Activated CD8-positive, alpha-beta memory T cell treated with anti-CD3 and anti-CD28 coated beads for 36 hours (primary cell): Measurements from ENCODE around the gene RFX1. TPM values are rescaled to one million over a fixed set of nuclear protein-coding genes. Genes with fewer than 3 reads are reported as not detected.

ENCODE experiments used
- CTCF ChIA-PET: fragments of 350-600 bp; sonication (Branson Sonifier 250); formaldehyde crosslinking; loops from one replicate; lab custom pipeline; 2021; ENCODE audit warnings: antibody characterized with exemption; lab: Charles Lee
- POLR2A ChIA-PET: fragments of 350-600 bp; sonication (Branson Sonifier 250); formaldehyde crosslinking; loops from one replicate; lab custom pipeline; 2021; ENCODE audit warnings: antibody characterized with exemption; lab: Charles Lee
- total RNA-seq, 2 experiments: library from RNA; stranded (reverse); gene quantifications; one replicate each; pipeline ENCODE4 v1.2.3, GENCODE V29; 2021

Gene RFX1
- total RNA-seq, 2 experiments from 2014 or later, result 11.8 to 12.5 TPM

DNA sequence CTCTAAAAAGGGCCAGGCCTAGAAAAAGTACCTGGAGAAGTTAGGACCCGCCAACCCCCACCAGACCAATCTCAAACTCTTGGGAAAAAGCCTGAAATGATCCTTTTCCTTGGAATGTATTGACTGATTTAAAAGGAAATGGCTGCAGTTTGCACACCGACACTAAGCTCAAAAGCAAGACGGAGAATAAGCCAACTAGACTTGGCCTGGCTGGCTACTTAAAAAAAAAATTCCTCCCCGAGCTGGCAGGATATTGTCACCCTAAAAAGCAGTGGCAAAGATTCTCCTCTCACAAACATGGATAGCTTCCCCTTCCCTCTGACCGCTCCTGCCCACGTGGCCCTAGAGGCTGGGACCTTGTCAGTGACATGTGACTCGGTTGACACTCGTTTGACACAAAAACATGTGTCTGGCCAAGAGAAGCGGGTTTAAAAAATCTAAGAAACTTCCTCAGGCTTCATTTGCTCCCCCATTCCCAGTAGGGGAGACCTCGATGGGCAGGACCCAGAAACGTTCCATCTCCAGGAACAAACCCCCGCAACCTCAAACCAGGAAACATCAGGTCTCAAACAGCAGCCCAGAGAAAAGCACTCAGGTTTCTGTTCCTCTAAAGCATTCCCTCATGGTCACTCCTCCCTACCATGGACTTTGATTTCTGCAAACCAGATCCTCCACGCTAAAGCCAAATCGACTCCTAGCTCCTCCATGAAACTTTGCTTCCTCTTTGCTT is 1.3 kb downstream of the RFX1 start:
- ChIA-PET POLR2A (interaction anchor here (0.7 to 3.8 kb wide), 5 partner anchors 17 to 52 kb away, joined by 3 to 19 read pairs (median 4); partner anchors contain the start of genes DCAF15 and IL27RA), CTCF (interaction anchor here (1.4 to 1.5 kb wide), 3 partner anchors 27 to 127 kb away, joined by 3 to 4 read pairs (median 3); partner anchors contain the start of gene IL27RA)

DNA sequence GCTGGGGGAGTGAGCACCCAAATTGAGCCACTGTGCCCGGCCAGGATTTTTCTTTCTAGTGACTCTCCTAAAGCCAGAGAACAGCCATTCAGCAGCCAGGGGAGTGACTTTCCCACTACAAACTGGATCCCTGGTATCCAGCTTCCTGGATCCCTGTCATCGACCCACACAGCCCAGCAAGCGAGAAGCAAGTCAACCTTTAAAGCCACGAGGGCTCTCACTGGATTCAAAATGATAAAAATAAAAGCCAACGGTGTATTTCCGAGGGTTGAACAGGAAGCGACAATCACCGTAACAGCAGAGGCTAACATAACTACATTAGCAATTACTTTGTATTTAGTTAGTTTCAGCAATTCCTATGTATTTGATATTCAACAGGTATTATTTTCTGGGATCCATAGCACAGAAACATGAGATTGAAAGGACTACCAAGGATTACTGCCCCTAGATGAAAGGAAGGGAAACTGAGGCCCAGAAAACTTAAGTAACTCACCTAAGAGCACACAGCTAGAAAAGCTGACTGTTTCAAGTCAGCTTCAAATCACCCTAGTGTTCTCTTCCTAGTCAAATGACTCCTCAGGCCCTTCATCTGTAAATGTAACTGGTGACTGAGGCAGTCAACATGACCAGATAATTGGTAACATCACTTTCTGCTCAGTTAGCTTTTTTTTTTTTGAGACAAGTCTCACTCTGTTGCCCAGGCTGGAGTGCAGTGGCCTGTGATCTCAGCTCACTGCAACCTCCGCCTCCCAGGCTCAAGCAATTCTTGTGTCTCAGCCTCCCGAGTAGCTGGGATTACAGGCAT is 2.7 kb downstream of the RFX1 start:
- CTCF ChIA-PET, result interaction anchor here (0.6 to 1.7 kb wide), 5 partner anchors 29 to 411 kb away, joined by 3 to 4 read pairs (median 3); partner anchors contain the start of gene IL27RA

GRCh38 chr19:14002571-14003250 is 3.4 kb downstream of the RFX1 start:
- POLR2A ChIA-PET, result interaction anchor here (0.6 to 1.5 kb wide), 4 partner anchors 12 to 50 kb away, joined by 3 to 9 read pairs (median 6); partner anchors contain the start of gene DCAF15
- CTCF ChIA-PET, result interaction anchor here (1.3 to 1.7 kb wide), 3 partner anchors 16 to 122 kb away, joined by 3 to 4 read pairs (median 3); no protein-coding TSS in a partner anchor

More for the DNA sequence above, 2.7 kb downstream of the RFX1 start:
- POLR2A ChIA-PET, result interaction anchor here (0.6 to 3.8 kb wide), 6 partner anchors 11 to 113 kb away, joined by 3 to 19 read pairs (median 6); partner anchors contain the start of gene DCAF15

- CTCF ChIA-PET, result interaction anchor here (1.3 kb wide), 1 partner anchor 13 kb away, joined by 5 read pairs; no protein-coding TSS in a partner anchor
Measured at GRCh38 chr19:14000691-14001375, 5.3 kb downstream of the RFX1 start.

GRCh38 chr19:13999085-13999484 is 7.0 kb downstream of the RFX1 start:
- POLR2A ChIA-PET, result interaction anchor here (1.0 kb wide), 1 partner anchor 14 kb away, joined by 4 read pairs; no protein-coding TSS in a partner anchor
- CTCF ChIA-PET, result interaction anchor here (0.5 to 1.2 kb wide), 5 partner anchors 14 to 211 kb away, joined by 3 to 4 read pairs (median 3); partner anchors contain the start of gene IL27RA

More at GRCh38 chr19:14000691-14001375, 5.3 kb downstream of the RFX1 start:
- POLR2A ChIA-PET, result no interaction called here

DNA sequence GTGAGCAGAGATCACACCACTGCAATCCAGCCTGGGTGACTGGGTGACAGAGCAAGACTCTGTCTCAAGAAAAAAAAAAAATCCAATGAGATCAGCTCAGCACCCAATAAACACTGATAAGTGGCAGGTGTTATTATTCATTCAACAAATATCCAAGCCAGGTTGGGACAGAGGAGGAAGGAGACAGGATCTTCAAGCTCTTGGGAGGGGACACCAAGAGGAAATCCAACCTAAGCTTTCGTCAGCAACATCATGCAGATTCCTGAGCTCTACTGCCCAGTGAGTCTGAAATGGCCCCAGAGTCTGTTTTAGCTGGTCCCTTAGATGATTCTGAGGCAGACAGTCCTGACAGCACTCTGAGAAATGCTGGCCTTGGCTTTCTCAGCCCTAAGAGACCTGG is 7.7 kb downstream of the RFX1 start:
- POLR2A ChIA-PET, result interaction anchor here (1.0 kb wide), 1 partner anchor 14 kb away, joined by 4 read pairs; no protein-coding TSS in a partner anchor
- CTCF ChIA-PET, result interaction anchor here (0.5 to 1.2 kb wide), 5 partner anchors 14 to 211 kb away, joined by 3 to 4 read pairs (median 3); partner anchors contain the start of genes IL27RA and MISP3

- ChIA-PET CTCF (interaction anchor here (1.2 kb wide), 1 partner anchor 75 kb away, joined by 3 read pairs; the partner anchor contains the start of gene MISP3), POLR2A (no interaction called here)
Measured at GRCh38 chr19:13997631-13997962, 8.5 kb downstream of the RFX1 start.

GRCh38 chr19:13996928-13997630 is 9.0 kb downstream of the RFX1 start:
- ChIA-PET CTCF (interaction anchor here (1.2 kb wide), 1 partner anchor 76 kb away, joined by 3 read pairs; the partner anchor contains the start of gene MISP3), POLR2A (interaction anchor here (0.7 kb wide), 1 partner anchor 12 kb away, joined by 8 read pairs; no protein-coding TSS in a partner anchor)

- CTCF ChIA-PET, result interaction anchor here (0.6 to 1.0 kb wide), 2 partner anchors 9 to 24 kb away, joined by 3 read pairs; no protein-coding TSS in a partner anchor
- POLR2A ChIA-PET, result interaction anchor here (0.6 to 0.7 kb wide), 2 partner anchors 11 to 826 kb away, joined by 4 to 8 read pairs; no protein-coding TSS in a partner anchor
Measured at GRCh38 chr19:13995878-13996765, 10.0 kb downstream of the RFX1 start.

- CTCF ChIA-PET, result interaction anchor here (0.6 to 1.0 kb wide), 4 partner anchors 8 to 95 kb away, joined by 3 to 6 read pairs (median 3); no protein-coding TSS in a partner anchor
- POLR2A ChIA-PET, result no interaction called here
Measured at GRCh38 chr19:13995017-13995728, 10.9 kb downstream of the RFX1 start.

GRCh38 chr19:13993590-13994300 is 12.4 kb downstream of the RFX1 start:
- CTCF ChIA-PET, result no interaction called here
- POLR2A ChIA-PET, result no interaction called here

GRCh38 chr19:13992025-13992424 is 14.1 kb downstream of the RFX1 start:
- CTCF ChIA-PET, result interaction anchor here (1.2 kb wide), 1 partner anchor 41 kb away, joined by 3 read pairs; no protein-coding TSS in a partner anchor
- POLR2A ChIA-PET, result no interaction called here

- ChIA-PET POLR2A (interaction anchor here (1.2 kb wide), 1 partner anchor 13 kb away, joined by 4 read pairs; no protein-coding TSS in a partner anchor), CTCF (no interaction called here)
Measured at GRCh38 chr19:13990085-13990484, 16.0 kb downstream of the RFX1 start.

DNA sequence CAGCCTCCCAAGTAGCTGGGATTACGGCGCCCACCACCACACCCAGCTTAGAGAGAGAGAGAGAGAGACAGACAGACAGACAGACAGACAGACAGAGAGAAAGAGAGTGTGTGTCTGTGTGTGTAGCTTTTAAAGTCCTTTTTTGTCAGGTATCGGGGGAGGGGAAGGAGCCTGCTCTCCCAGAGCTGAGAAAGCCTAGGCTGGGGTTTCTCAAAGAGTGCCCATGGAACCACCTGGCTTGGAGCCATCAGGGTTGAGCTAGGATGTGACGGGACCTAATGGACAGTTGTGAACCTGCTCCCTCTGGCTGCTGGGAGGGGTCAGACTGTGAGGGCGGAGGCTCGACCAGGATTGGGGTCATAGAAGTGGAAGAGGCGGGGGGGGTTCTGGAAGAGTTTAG is 16.6 kb downstream of the RFX1 start:
- CTCF ChIA-PET, result no interaction called here

More for the DNA sequence above, 16.6 kb downstream of the RFX1 start:
- POLR2A ChIA-PET, result interaction anchor here (1.2 kb wide), 1 partner anchor 13 kb away, joined by 4 read pairs; no protein-coding TSS in a partner anchor
